ENCODE measurements around the gene AEBP2. TPM values are rescaled to one million over a fixed set of nuclear protein-coding genes. Genes with fewer than 3 reads are reported as not detected.

AEBP2 gene
- total and polyA plus RNA-seq, 3 donors from 2014 or later = 30.8 to 62.0 (median 57.7) TPM

DNA sequence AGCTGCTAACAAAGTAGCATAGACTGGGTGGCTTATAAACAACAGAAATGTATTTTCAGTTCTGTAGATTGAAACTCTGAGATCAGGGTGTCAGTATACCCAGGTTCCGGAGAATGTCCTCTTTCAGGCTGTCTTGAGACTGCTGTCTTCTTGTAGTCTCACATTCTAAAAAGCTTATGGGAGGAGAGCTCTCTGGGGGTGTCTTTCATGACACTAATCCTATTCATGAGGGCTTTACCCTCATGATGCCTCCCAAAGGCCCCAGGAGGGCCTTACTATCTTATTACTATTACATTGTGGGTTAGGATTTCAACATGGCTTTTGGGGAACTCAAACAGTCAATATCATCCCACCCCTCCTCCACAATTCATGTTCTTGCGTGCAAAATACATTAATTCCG is 94.3 kb downstream of the AEBP2 start:
- intact Hi-C loops (cut with DNase I; ENCODE audit: low total_unique reads) = no loop called here
- WGBS, 2 donors = 83 to 93% methylated on average over 3 of the region's 3 CpGs
- Histone ChIP-seq H3K4me3 (no peak overlapping the region), H3K27me3 (no peaks in the 10 kb centered on the region), H3K27ac (no peak overlapping the region), H3K9me3 (no peaks in the 10 kb centered on the region), H3K36me3 (ENCODE audit: low read depth, missing control alignments) (no peaks in the 10 kb centered on the region), H3K4me1 (no peaks in the 10 kb centered on the region)
- TF ChIP-seq POLR2A (IDR thresholded peaks at IDR 0.05) (no peak), CTCF (IDR thresholded peaks at IDR 0.05) (no peak)
- DNase-seq = no peak

- Histone ChIP-seq H3K27ac (no peak overlapping the region), H3K4me3 (no peak overlapping the region), H3K9me3 (no peaks in the 10 kb centered on the region), H3K36me3 (ENCODE audit: low read depth, missing control alignments) (no peaks in the 10 kb centered on the region), H3K27me3 (no peaks in the 10 kb centered on the region), H3K4me1 (no peaks in the 10 kb centered on the region)
- TF ChIP-seq CTCF (IDR thresholded peaks at IDR 0.05) = no peak
- TF ChIP-seq POLR2A (IDR thresholded peaks at IDR 0.05) = no peak
- DNase-seq = no peak
- intact Hi-C loops (cut with DNase I; ENCODE audit: low total_unique reads) = no loop called here
Measured at GRCh38 chr12:19539071-19539470, 99.8 kb downstream of the AEBP2 start.

GRCh38 chr12:19539836-19540235 is 100.5 kb downstream of the AEBP2 start:
- DNase-seq = no peak
- 90 to 100% methylated on average over 1 of the region's 1 CpG for WGBS, 2 donors
- intact Hi-C loops (cut with DNase I; ENCODE audit: low total_unique reads) = no loop called here

DNA sequence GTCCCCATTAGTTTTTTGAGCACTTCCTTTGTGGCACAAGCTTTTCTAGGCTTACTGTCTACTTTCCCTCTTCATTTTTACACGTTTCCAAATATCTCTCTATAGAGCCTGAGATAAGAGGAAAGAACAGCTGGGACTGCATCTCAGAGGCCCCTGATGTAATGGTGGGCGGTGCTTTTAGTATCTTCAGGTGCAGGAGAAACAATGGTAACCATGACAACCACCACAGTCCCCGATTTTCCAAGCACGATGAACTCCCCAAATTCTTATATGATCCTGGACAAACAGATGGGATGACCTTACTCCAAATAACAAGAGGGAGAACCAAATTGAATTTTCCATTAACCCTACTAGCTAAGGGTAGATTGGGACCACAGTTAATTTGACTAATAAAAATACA is 103.3 kb downstream of the AEBP2 start:
- no peak overlapping the region for H3K4me3 ChIP-seq
- no peaks in the 10 kb centered on the region for H3K36me3 ChIP-seq (ENCODE audit: low read depth, missing control alignments)
- no peak for DNase-seq
- intact Hi-C loops (cut with DNase I; ENCODE audit: low total_unique reads) = no loop called here
- H3K4me1 ChIP-seq = peaks cover 12% of the 10 kb centered on the region
- no peak overlapping the region for H3K27ac ChIP-seq
- TF ChIP-seq POLR2A (IDR thresholded peaks at IDR 0.05) (no peak), CTCF (IDR thresholded peaks at IDR 0.05) (no peak)
- H3K9me3 ChIP-seq = no peaks in the 10 kb centered on the region
- no peaks in the 10 kb centered on the region for H3K27me3 ChIP-seq
- 44 to 63% methylated on average over 4 of the region's 4 CpGs for WGBS, 2 donors

More at GRCh38 chr12:19539836-19540235, 100.5 kb downstream of the AEBP2 start:
- H3K4me3 ChIP-seq = no peak overlapping the region
- no peaks in the 10 kb centered on the region for H3K27me3 ChIP-seq
- no peaks in the 10 kb centered on the region for H3K36me3 ChIP-seq (ENCODE audit: low read depth, missing control alignments)
- H3K27ac ChIP-seq = no peak overlapping the region
- no peaks in the 10 kb centered on the region for H3K9me3 ChIP-seq
- no peaks in the 10 kb centered on the region for H3K4me1 ChIP-seq
- TF ChIP-seq CTCF (IDR thresholded peaks at IDR 0.05) (no peak), POLR2A (IDR thresholded peaks at IDR 0.05) (no peak)

- no peak for TF ChIP-seq POLR2A (IDR thresholded peaks at IDR 0.05)
- no peak for TF ChIP-seq CTCF (IDR thresholded peaks at IDR 0.05)
- no peak for DNase-seq
- no peaks in the 10 kb centered on the region for H3K36me3 ChIP-seq (ENCODE audit: low read depth, missing control alignments)
- H3K27ac ChIP-seq = no peak overlapping the region
- peaks cover 20% of the 10 kb centered on the region for H3K4me1 ChIP-seq
- no peaks in the 10 kb centered on the region for H3K27me3 ChIP-seq
- no peak overlapping the region for H3K4me3 ChIP-seq
- H3K9me3 ChIP-seq = no peaks in the 10 kb centered on the region
- intact Hi-C loops (cut with DNase I; ENCODE audit: low total_unique reads) = no loop called here
Measured at GRCh38 chr12:19544353-19544752, 105.1 kb downstream of the AEBP2 start.

Measured in testis (tissue), 3 donors.